Uterus (tissue), 2 donors: ENCODE data around the gene OR6C1.

Source experiments
- POLR2A ChIP-seq, 2 donors: fragments of 450-650 bp; IDR thresholded peaks; one replicate each; pipeline ENCODE4 v1.6.1; 2016; ENCODE audit warnings: antibody characterized with exemption in 2 of 2, mild to moderate bottlenecking in 1 of 2, moderate library complexity in 1 of 2
- TF ChIP-seq, protein P1 (sequence below), 4 experiments: fragments of 200-600 bp in 2 of 4; fragments of 450-650 bp in 2 of 4; sonication (generic) in 2 of 4; IDR thresholded peaks; one replicate each; pipeline ENCODE4 v1.5.1; 2016 to 2019; ENCODE audit warnings: antibody characterized with exemption in 4 of 4, mild to moderate bottlenecking in 2 of 4, moderate library complexity in 1 of 4

DNA sequence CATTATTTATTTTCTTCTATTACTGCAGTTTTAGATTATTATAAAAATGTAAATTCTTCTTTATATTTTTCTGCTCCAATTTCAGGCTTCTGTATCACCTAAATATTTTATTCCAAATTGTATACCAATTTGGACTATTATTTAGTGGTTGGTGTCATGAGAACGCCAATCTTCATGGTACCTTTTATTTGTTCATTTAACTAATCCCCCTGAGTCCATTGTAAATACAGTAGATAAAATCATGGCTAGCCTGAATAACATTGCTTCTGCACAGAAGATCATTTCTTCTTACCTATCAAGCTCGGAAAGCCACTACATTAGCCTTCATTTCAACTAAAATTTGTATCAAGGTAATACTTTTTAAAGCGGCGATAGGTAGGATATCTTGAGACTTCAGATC lies 48.5 kb downstream of the OR6C1 start, which contains the start of gene OR6C75:
- TF ChIP-seq, protein P1, sequence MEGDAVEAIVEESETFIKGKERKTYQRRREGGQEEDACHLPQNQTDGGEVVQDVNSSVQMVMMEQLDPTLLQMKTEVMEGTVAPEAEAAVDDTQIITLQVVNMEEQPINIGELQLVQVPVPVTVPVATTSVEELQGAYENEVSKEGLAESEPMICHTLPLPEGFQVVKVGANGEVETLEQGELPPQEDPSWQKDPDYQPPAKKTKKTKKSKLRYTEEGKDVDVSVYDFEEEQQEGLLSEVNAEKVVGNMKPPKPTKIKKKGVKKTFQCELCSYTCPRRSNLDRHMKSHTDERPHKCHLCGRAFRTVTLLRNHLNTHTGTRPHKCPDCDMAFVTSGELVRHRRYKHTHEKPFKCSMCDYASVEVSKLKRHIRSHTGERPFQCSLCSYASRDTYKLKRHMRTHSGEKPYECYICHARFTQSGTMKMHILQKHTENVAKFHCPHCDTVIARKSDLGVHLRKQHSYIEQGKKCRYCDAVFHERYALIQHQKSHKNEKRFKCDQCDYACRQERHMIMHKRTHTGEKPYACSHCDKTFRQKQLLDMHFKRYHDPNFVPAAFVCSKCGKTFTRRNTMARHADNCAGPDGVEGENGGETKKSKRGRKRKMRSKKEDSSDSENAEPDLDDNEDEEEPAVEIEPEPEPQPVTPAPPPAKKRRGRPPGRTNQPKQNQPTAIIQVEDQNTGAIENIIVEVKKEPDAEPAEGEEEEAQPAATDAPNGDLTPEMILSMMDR (IDR thresholded peaks at IDR 0.05), result no peak
- TF ChIP-seq POLR2A (IDR thresholded peaks at IDR 0.05), result no peak
